Thyroid gland (tissue), 4 donors: ENCODE data around the gene INTS1.

Experiments used
- CTCF ChIP-seq, 6 experiments: fragments of 200-600 bp in 3 of 6; fragments of 450-650 bp in 3 of 6; sonication (generic) in 3 of 6; IDR thresholded peaks; one replicate each; pipeline ENCODE4 v1.5.1; 2016 to 2019; ENCODE audit warnings: antibody characterized with exemption in 6 of 6, mild to moderate bottlenecking in 2 of 6, inconsistent platforms in 1 of 6, moderate library complexity in 1 of 6
- POLR2A ChIP-seq, 2 donors: fragments of 450-650 bp; IDR thresholded peaks; one replicate each; pipeline ENCODE4 v1.6.1; 2017; ENCODE audit warnings: antibody characterized with exemption in 2 of 2, mild to moderate bottlenecking in 2 of 2, moderate library complexity in 1 of 2

GRCh38 chr7:1533255-1533546 lies 29.0 kb upstream of the INTS1 start:
- no peak for TF ChIP-seq CTCF (IDR thresholded peaks at IDR 0.05)
- no peak for TF ChIP-seq POLR2A (IDR thresholded peaks at IDR 0.05)
